HG03135 (cell line): ENCODE data around the gene SIPA1L3.
"Not testable (repeated sequence)": the region's sequence is repeated elsewhere in the genome, so short reads cannot be mapped to it uniquely, and the experiment has no call there.

Experiments
- ATAC-seq: cut with Tn5 transposase; IDR thresholded peaks from one replicate; pipeline ENCODE4 v1.9.1; 2021; ENCODE audit warnings: mild to moderate bottlenecking, moderate library complexity; ENCODE audit not compliant: unreplicated experiment

The SIPA1L3 gene, protein sequence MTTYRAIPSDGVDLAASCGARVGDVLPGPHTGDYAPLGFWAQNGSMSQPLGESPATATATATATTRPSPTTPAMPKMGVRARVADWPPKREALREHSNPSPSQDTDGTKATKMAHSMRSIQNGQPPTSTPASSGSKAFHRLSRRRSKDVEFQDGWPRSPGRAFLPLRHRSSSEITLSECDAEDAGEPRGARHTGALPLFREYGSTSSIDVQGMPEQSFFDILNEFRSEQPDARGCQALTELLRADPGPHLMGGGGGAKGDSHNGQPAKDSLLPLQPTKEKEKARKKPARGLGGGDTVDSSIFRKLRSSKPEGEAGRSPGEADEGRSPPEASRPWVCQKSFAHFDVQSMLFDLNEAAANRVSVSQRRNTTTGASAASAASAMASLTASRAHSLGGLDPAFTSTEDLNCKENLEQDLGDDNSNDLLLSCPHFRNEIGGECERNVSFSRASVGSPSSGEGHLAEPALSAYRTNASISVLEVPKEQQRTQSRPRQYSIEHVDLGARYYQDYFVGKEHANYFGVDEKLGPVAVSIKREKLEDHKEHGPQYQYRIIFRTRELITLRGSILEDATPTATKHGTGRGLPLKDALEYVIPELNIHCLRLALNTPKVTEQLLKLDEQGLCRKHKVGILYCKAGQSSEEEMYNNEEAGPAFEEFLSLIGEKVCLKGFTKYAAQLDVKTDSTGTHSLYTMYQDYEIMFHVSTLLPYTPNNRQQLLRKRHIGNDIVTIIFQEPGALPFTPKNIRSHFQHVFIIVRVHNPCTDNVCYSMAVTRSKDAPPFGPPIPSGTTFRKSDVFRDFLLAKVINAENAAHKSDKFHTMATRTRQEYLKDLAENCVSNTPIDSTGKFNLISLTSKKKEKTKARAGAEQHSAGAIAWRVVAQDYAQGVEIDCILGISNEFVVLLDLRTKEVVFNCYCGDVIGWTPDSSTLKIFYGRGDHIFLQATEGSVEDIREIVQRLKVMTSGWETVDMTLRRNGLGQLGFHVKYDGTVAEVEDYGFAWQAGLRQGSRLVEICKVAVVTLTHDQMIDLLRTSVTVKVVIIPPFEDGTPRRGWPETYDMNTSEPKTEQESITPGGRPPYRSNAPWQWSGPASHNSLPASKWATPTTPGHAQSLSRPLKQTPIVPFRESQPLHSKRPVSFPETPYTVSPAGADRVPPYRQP (N-terminal part only)

DNA sequence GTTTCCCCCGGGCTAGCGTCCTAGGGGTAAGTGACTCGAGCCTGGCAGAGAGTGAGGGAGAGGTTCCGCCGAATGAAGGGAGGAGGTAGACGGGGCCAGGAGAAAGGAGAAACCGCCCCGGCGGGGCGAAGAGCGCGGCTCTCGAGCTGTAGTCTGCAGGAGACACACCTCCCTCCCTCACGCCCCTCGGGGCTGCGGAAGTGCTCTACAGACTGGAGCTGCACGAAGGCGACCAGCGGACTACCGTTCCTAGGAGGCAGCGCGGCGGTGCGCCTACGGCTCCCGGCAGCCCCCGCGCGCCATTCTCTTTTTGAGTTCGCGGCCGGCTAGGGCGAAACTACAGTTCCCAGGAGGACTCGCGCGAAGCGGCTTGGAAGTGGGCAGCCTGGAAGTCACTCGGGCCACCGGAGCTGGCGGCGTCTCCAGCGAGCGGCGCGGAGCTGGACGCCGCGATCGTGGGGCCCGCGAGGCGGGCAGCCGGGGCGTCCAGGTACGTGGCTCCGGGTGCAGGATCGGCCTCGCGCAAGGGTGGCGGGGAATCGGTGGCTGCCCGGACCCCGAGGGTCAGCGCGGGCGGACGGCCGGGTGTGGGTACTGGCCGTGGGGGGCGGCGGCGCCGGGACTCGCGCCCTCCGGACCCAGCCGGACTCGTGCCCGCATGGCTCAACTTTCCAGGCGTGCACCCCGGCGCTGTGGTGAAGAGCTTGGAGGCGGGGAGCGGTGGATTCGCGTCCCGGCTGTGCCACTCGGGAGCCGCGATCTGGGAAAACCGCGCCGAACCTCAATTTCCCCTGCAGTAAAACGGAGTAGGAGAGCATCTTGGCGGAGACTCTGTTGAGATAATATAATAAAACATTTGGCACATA is at the start of gene SIPA1L3:
Gene SIPA1L3, plus strand, starts transcription at position 340 of the 866 bp plus-strand sequence. CDS start 174,358 bp downstream, outside the sequence.
- ATAC-seq: peak; percentile 83

DNA sequence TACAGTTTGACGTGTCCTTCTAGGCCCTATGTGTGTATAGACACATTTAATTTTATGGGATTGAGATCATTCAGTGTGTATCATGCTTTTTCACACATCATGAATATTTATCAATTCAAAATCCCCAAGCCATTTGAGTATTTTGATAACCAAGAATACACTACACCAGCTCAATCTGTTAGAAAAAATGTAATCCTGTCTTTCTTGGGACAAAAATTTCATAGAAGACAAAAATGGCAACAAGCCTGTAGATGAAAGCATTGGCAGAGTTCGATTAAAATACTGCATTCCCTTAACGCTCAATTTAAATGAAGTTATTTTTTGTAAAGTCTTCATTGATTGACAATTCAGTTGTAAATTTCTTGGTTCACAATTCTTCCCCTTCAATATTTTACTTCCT is 42.5 kb upstream of the SIPA1L3 start:
- ATAC-seq: no peak

DNA sequence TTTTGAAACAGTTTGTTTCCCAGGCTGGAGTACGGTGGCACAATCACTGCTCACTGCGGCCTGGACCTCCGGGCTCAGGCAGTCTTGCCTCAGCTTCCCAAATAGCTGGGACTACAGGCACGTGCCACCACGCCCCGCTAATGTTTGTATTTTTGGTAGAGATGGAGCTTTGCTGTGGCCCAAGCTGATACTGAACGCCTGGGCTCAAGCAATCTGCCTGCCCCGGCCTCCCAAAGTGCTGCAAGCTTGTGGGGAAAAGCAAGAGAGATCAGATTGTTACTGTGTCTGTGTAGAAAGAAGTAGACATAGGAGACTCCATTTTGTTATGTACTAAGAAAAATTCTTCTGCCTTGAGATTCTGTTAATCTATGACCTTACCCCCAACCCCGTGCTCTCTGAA is 41.1 kb upstream of the SIPA1L3 start:
- not testable (repeated sequence) for ATAC-seq

DNA sequence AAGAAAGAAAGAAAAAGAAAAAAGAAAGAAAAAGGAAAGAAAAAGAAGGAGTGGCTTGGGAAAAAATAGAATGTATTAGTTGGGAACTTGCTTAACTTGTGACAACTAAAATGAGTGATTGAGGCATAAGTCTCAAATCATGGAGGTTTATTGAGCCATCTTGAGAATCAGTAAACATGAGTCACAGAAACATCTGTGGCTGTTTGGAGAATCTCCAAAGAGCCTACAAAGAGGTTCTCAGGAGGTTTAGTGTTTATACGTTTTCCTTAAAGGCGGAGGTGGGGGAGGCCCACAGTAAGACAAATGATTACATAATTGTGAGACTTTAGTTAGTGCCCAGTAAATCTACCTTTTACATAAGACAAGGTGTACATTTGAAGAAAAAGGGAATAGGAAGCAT is 39.2 kb upstream of the SIPA1L3 start:
- ATAC-seq: no peak

DNA sequence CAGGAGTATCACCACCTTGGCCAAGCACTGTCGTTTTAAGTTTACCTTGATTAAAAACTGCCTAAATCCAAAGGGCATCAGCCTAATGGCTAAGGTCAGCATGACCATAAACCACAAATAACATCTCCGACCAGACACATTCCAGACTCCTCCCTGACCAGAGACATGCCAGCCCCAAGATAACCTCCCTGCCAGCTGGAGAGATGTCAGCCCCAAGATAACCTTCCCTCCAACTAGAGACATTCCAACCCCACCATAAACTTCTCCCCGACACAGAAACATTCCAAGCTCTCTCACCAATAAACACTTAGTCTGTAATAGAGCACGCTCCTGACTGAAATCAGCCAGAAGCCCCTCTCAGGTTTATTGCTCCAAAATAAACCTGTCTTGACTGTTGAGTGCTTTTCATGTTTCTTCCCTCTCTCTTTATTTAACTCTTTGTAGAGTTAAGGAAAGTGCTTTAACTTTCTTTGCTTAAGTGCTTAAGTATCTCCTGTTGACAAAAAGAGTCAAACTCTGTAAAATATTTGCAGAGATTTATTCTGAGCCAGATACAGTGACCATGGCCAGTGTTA is 37.2 kb upstream of the SIPA1L3 start:
- ATAC-seq: no peak

DNA sequence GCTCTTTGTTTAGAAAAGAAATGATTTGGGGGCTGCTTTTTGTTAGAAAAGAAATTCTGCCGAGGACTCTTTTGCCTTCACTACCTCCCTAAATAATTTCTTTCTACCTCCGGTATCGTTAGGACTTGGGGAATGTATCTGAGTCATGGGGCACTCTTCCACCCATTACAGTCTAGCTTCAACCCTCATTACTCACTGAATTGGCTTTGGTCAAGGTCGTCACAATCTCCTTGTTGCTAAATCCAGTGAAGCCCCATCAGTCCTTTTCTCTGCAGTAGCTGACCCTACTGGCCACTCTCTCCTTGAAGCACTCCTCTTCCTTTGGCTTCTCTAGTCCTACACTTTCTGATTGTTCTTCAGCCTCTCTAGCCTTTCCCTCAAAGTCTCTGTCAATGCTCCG is 34.6 kb upstream of the SIPA1L3 start:
- no peak for ATAC-seq

DNA sequence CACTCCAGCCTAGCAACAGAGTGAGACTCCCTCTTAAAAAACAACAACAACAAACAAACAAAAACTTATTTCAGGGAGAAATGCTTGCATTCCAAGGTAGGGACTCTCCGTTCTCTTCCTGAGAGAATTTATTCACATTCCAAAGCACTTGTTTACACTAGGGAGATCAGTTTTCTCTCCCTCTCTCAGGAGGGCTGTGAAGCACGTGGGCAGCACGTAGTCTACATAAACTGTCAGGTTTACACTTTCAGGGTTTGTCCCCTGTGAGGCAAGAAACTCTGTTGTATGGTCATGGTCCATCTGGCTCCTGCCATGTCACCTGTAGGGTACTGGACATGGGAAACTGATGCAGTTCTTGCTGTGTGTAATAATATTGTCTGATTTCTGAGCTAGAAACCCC is 32.2 kb upstream of the SIPA1L3 start:
- no peak for ATAC-seq

DNA sequence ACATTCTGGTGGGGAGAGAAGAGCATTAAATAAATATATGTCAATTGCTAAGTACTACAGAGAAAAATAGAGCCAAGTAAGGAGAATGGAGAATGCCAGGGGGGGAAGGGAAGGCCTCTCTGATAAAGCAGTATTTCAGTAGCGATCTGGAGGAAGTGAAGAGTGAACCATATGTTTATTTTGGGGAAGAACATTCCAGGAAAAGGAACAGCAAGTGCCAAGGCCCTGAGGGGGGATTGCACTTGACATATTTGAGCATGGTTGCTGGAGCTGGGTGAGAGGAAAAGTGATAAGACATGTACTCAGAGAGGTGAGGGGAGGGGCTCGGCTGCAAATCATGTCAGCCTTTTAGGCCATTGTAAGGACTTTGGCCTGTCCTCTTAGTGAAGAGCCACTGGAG is 31.0 kb upstream of the SIPA1L3 start:
- no peak for ATAC-seq

DNA sequence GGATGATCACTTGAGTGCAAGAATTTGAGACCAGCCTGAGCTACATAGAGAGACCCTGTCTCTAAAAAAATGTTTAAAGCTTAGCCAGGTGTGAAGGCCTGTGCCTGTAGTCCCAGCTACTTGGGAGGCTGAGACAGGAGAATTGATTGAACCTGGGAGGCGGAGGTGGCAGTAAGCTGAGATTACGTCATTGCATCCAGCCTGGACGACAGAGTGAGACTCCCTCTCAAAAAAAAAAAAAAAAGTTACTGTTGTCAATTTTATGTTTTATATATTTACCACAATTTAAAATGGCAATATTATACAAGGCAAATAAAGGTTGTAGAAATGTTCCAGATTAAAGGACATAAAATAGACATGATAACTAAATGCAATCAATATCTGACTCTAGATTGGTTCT is 29.9 kb upstream of the SIPA1L3 start:
- no peak for ATAC-seq

DNA sequence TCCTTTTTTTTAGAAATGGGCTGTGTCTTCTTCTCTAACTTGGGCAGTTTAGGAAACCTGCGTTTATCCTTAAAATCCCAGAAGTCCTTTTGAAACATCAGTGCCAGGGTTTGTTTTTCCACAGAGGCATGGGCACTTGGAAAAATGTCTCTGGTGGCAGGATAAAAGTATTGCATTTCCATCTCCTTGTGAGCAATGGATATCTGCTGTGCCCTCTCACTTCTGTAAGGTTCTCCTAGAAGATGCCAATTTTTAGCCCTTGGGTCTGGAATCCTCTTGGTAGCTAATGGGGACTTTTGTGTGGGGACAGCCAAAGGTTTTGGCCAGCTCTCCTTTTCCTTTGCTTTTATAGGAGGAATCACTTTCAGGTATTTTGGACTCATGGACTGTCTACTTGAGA is 21.6 kb upstream of the SIPA1L3 start:
- ATAC-seq: no peak

DNA sequence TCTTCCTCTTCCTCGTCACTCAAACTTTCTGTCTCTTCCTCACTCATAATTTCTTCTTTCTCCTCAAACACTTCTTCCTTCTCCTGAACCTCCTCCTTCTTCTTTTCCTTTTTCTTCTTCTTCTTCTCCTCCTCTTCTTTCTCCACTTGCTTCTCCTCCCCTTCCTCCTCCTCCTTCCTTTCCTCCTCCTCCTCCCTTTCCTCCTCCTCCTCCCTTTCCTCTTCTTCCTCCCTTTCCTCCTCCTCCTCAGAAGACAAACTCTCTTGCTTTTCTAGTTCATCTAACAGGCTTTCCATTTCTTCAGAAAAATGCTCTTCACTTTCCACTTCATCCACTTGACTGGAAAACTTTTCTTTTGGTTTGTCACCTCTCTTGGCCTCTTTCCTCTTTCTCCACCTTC is 20.4 kb upstream of the SIPA1L3 start:
- ATAC-seq: no peak

DNA sequence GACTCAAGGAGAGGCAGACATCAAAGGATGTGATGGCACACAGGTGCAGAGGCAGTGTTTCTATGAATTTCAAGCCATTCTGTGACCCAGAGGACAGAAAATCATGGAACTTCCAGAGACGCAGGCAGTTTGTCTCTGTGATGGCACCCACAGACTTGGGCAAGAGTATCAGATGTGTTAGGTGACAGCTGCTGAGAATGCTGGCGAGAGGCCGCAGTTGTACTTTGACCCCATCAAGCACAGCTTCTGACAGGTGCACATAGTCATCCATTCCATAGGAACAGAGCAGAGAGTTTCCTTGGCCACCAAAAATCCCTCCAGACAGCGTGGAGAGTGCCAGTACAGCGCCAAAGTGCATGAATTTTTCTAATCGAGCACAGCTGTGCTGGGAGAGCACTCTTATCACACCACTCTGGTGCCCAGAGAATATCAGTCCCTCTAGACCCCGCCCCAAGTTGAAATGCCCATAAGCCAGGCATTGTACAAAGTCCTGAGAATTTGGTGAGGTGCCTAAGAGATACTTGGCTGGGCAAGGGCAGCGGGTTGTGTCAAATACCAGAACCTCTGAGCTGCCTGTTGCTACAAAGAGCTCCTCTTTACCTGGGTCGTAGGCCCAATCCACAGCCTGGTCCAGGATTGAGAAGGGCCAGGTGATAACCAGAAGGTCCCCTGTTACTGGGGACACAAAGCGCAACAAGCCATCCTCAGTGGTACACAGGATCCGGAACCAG is 13.0 kb upstream of the SIPA1L3 start:
- no peak for ATAC-seq

DNA sequence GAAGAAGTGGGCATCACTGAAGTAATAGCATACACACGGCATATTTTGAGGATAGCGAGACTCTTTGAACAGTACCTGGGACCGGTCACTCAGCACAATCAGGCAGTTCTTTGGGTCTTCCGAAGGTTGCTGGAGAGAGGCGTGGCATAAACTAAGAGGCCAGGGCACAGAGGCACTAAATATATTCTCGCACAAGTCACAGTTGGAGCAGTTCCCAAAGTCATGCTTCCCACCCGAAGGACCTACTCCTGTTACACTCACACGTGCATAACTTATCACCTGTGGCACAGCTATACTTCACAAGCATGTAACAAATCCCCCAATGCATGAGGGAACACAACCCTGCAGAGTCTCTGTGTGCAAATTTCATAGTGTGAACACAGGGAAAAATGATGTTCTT is 10.8 kb upstream of the SIPA1L3 start:
- ATAC-seq: no peak

DNA sequence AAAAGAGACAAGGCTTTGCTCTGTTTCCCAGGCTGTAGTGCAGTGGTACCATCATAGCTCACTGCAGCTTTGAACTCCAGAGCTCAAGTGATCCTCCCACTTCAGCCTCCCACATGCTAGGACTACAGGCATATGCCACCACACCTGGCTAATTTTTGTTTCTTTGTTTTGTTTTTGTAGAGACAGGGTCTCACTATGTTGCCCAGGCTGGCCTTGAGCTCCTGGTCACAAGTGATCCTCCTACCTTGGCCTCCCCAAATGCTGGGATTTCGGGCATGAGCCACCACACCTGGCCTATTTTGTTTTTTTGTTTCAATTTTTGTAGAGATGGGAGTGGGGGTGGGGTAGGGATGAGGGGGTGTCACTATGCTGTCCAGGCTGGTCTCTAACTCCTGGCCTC is 7.6 kb upstream of the SIPA1L3 start:
- ATAC-seq: no peak

DNA sequence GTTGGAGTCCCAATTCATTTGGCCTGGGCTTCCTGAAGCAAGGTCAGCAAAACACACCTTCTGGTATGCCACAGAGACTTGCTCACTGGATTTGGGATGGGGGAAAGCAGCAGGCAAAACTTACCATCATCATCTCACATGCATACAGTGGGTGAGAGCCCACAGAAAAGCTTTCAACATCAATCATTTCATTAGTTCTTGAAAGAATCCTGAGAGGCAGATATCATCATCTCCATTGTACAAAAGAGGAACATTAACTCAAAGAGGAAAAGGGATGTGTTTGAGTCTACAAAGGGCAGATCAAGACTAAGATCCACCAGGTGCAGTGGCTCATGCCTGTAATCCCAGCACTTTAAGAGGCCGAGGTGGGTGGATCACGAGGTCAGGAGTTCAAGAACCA is 7.0 kb upstream of the SIPA1L3 start:
- ATAC-seq: no peak

DNA sequence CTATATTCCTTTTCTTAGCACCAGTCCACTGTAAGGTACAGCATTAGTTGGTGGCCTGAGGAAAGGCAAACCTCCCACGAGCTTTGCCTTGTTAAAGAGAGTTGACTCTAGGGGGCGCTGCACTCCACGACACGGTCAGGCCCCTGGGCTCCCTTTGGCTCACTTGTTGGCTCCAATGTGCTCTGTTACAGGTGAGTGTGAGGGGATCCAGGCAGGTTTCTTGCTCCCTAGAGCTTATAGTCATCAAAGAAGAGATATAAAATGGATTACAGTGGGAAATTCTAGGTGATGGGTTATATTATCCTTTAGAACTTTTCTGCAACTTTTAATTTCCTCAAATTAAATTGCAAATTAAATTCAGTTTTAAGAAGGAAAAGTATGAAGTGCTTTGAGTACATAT is 4.3 kb upstream of the SIPA1L3 start:
- peak; percentile 38 for ATAC-seq

DNA sequence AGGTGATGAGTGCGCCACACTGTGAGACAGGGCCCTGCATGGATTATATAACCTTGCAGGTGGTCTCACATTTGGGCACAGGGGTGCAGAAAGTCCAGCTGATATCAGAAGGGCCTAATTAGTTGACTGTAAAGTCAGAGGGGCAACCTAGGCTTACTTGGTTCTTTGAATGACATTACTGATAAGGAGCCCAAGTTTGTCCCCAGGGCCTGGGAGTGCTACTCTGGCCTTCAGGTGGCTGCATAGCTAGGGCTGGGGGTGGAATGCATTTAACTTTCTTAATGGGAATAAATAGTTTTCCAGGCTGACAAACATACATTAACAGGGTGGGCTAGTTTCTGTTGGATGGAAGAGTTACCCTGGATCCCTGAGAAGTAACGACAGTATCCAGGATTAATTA is 3.9 kb upstream of the SIPA1L3 start:
- ATAC-seq: no peak

DNA sequence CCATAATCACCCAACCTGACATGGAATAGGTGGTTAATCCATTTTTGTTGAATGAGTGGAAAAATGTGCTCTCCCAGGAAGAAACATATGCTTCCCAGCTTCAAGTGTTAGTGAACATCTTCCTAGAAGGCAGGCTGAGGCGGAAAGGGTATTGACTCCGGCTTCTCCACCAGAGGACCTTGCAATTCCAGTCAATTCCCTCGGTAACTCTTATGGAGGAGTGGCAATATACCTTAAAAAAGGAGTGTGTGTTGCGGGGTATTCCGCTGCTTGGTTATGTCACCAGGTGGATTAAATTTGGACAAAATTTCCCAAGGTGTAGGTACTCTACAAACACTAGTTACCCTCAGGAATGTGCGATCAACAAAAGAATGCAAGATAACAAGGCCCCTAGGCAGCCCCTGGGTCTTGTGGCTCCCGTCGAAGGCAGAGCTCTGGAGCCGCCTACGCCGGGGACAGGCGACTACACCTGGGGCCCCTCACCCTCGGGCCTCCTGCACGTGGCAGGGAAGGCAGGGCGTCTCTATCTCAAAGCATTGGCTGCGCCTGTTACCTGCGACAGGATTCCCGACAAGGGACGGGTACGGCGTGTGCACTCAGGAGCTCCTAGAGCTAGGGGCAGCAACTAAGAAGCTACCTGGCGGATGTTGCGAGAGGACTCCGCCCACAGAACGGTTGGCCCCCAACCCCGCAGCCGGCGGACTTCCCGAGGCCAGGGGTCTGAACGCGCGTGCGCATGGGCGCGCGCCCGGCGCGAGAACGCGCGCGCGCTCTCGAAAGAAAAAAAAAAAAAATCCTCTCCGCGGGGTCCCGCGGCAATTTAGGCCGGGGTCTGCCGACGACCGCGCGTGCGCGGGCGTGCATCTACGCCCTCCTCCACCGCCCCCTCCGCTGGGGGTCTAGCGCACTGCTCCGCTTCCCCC is 801 bp upstream of the SIPA1L3 start, which contains the start of gene WDR87:
Gene WDR87, minus strand, starts transcription at position 649 of the 923 bp plus-strand sequence. CDS start 8,355 bp downstream, outside the sequence.
- peak; percentile 8 for ATAC-seq
